ENCODE data around the gene SGSM2.

SGSM2 gene

DNA sequence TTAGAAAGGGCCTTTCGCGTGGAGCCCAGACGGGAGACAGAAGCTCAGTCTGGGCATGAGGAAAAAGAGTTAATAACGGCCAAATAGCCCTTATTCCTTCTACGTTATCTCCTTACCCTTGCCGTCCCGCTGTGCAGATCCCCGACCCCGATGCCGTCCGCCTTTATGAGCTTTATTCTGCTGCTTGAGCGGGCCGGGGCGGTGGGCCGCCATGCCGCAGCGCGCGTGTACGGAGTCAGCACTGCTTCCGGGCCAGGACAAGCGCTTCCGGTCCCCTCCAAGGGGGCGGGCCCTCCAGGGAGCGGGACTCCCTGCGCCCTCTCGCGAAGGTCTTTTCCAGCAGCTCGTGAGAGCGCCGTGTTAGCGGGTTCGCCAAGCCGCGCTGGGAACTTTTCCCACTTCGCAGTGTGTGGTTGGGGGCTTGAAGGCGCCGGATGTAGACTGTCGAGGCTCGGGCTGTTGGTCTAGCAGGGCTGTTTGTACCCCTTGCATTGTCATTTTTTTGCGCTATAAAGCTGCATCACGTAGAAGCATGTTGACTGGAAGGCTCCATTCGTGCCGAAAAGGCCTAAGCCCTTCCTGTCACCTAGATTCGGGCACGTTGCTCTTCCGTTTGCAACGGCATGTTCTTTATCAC is 968 bp upstream of the SGSM2 start, which contains the start of gene TSR1:
TSS of gene TSR1 (minus strand) at position 243 of the 637 bp plus-strand sequence. CDS start at position 213, 30 bp downstream.
- peak; percentile 96 for DNase-seq (ENCODE audit: low spot score)

DNA sequence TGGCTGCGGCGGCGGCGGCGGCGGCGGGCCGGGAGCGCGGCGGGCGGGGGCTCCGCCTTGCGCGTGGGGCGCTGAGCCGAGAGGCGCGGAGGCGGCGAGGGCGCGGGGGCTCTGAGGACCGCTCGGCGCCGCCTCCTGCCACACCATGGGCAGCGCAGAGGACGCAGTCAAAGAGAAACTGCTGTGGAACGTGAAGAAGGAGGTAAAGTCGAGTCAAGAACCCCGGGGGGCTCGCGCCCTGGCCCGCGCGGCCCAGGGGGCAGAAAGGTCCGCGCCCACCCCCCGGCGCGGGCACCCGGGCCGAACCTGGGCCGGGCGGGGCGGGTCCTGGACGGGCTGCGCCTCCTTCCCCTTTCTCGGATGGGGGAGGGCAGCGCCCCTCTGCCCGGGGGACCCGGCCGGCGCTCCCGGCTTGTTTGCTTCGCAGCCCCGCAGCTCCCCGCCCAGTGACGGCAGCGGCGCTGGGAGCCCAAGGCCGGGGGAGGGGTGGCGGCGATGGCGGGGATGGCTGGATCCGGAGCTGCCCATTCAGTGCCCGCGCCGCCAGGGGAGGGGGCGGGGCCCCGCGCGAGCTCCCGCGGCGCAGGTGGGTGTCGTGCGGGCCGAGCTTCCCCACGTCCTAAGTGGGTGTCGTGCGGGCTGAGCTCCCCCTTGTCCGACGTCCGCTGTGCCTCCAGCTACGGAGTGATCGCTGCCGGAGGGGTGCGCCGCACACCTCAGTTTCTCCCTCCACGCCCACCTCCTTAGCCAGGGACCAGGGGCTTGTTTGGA is 428 bp downstream of the SGSM2 start:
- DNase-seq (ENCODE audit: low spot score) = peak; percentile 72

DNA sequence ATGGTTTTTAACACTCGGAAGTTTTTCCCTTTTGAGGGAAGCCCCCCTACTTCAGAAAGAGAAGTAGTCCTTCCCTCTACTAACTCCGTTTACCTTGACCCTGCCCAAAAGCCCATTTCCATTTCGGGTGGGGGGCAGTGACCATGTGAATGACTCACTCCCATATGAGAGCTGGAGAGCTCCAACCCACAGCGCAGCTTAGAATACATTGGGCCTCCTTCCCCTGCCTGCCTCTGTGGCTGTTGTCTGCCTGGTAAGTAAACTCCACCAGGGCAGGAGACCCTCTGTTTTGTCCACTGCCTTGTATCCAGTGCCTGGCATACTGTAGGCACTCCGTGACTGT is 985 bp downstream of the SGSM2 start:
- DNase-seq (ENCODE audit: low spot score) = no peak

DNA sequence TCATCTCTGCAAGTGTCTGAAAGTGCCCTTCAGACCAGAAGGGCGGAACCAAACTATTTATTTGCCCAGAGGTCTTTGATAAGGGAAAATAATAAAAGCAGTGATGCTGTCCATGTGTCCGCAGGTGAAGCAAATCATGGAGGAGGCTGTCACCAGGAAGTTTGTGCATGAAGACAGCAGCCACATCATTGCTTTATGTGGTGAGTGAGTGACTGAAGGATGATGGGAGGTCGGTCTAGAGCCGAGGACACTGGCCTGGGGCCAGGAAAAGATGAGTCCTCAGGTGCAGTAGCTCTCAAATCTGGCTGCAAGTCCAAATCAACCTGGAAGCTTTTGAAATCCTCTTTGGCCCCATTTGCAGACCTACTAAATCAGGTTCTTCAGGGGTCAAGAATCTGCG is 6.1 kb downstream of the SGSM2 start:
- DNase-seq (ENCODE audit: low spot score) = no peak

DNA sequence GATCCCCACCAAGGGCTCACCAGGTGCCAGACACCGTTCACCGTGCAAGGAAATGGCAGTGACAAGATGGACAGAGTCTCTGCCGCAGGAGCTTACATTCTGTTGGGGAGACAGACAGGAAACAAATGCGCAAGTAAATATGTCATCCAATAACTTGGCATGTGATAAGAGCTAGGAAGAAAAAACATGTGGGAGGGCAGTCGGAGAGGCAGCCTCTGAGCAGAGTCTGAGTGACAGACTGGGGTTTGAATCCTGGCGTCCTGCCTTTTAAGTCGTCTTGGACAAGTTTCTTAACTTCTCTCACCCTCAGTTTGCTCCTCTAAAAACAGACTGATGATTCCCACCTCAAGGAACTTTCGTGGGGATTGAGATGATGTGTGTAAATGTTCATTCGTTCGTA is 7.2 kb downstream of the SGSM2 start:
- no peak for DNase-seq (ENCODE audit: low spot score)

DNA sequence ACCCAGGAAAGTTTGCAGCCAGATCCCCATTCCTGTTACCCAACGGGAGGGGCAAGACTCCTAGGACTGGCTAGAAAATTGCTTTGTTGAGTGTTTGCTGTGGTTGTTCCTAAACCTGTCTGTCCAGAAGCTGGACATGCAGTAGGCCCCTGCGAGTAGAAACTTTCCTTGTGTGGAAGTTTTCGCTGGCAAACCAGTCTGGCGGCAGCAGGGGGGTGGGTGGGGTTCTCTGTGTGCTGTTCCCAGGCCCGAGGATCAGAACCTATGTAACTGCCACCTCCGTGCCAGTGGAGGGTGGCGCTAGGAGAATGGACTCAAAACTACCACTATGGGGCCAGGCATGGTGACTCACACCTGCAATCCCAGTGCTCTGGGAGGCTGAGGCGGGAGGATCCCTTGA is 9.2 kb downstream of the SGSM2 start:
- no peak for DNase-seq (ENCODE audit: low spot score)

DNA sequence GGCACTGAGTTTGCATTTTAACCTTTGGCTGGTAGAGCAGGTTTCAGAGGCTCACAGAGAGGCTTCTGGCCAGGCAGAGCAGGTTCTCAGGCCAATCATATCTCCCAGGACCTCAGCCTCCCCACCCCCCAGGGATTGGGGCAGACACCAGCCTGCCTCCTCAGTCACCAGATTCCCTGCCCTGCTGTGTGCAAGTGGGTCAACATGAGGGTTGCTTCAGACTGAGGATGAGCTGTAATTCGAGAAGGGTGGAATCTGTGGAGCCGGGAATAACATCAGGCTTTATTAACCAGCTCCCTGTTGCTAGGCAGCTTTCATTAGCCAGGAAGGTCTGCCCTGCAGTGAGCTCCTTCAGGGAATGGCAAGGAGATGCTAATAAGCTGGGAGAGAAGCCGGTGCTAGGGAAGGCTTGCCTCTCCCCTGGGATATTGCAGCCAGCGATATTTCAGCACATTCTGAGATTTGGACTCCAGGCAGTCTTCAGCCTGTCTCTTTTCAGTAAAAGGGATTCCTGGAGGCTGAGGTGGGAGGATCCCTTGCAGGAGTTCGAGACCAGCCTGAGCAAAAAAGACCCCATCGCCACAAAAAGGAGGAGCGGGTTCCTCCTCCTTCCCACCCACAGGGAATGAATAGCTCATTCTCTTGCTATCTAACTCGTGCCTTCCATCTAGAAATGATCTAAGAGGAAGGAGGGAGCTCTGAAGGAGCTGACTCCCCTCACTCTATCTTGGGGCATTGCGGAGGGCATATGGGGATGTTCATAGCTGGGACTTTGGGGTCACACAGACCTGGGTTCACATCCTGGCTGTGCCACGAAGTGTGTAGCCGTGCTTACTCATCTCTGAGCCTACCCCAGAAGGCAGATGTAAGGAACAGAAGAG is 10.7 kb downstream of the SGSM2 start:
- no peak for DNase-seq (ENCODE audit: low spot score)

DNA sequence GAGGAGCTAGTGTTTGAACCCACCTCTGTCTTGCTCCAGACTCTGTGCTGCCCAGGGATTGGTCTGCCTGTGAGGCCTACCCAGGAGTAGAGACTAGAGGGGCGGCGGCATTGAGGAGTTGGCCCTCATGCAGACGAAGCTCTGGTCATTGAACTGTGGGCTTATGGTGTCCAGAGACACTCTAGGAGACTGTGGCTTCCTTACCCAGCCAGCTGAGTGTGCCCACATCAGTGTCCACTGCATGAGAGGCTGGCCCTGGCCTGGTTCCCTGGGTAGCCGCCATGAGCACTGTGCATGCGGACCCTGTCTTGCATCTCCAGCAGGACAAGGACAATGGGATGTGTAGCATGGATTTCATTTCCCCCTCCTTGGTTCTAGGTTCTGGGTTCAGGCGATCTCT is 14.0 kb downstream of the SGSM2 start:
- DNase-seq (ENCODE audit: low spot score) = no peak

DNA sequence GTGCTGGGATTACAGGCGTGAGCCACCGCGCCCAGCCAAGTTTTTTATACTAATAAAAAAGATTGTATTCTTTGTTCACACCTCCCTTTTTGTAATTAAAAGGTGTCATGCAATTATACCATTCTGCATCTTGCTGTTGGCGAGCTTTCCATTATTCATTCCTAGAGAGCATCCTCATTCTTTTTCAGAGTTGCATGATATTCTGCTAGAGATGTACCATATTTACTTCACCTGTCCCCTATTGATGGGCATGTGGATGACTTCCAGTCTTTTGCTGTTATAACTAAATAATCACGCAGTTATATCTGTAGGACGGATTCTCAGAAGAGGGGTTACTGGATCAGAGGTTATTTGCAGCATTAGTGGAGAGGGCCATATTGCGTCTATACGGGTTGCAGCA is 17.0 kb downstream of the SGSM2 start:
- DNase-seq (ENCODE audit: low spot score) = no peak

DNA sequence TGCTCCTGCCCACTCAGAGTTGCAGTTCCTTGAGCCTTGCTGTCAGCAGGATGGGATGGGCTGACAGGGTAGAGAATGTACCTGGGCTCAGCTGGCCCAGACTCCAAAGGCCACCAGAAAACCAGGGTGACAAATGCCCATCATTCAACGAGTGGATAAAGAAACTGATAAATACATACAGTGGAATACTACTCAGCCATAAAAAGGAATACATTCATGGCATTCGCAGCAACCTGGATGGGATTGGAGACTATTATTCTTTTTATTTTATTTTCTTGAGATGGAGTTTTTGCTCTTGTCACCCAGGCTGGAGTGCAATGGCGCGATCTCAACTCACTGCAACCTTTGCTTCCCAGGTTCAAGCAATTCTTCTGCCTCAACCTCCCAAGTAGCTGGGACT is 19.9 kb downstream of the SGSM2 start:
- no peak for DNase-seq (ENCODE audit: low spot score)

DNA sequence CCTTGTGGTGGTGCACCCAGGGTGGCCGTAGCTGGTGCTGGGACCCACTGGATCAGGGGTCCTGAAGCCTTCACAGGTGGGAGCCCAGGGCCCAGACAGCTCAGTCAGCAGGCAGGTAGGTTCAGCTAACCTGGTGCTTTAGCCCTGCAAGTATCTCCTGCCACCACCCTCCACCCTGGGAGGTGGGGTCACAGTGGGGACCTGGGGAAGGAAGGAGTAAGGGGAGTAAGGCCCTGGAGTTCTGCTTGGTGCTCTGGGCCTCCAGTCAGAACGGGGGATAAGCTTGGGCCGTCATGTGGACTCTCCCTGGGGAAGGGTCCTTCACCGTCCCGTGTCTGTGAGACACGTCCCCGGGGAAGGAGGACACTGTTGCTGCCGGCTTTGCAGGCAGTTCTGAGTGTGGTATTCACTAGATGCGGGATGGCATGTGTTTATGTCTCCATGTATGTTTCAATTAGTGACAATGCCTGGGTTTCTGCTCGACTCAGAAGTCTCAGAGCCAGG is 20.7 kb downstream of the SGSM2 start:
- DNase-seq (ENCODE audit: low spot score) = no peak

DNA sequence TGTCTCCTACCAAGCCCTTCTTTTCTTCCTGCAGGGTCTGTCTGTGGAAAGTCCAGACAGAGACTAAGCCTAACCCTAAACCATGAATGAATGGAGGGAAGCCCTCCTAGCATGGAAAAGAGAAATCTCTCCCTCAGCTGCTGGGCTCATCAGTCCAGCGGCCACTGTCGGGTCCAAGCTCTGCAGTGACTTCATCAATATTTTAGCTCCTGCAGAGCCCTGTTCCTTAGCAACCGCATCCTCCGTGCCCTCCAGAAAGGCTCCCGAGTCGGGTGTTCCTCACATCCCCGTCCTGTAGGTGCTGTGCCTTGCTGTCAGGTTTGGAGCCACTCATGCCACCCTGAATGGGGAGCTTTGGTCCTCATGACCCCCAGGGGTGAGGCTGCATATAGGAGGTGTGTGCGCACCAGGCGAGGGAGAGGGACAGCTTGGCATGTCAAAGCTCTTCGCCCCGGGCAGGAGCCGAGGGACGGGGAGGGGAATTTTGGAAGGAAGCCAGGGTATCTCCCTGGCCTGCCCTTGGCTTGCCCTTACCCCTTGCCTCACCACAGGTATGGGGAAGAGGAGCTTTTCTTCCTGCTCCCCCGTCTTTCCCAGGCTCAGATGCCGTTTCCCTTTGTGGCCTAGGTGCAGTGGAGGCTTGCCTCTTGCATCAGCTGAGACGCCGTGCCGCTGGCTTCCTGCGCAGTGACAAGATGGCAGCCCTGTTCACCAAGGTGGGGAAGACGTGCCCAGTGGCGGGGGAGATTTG is 23.9 kb downstream of the SGSM2 start:
- DNase-seq (ENCODE audit: low spot score) = no peak

DNA sequence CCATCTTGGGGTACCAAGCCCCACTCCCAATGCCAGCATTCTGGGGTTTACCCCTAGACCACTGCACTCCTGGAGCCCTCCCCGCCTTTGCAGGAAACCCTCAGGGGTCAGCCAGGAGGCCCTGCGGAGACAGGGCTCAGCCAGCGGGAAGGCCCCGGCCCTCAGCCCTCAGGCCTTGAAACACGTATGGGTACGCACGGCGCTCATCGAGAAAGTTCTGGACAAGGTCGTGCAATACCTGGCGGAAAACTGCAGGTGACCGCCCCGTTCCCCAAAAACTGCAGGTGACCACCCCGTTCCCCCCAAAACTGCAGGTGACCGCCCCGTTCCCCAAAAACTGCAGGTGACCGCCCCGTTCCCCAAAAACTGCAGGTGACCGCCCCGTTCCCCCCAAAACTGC is 24.7 kb downstream of the SGSM2 start:
- no peak for DNase-seq (ENCODE audit: low spot score)

DNA sequence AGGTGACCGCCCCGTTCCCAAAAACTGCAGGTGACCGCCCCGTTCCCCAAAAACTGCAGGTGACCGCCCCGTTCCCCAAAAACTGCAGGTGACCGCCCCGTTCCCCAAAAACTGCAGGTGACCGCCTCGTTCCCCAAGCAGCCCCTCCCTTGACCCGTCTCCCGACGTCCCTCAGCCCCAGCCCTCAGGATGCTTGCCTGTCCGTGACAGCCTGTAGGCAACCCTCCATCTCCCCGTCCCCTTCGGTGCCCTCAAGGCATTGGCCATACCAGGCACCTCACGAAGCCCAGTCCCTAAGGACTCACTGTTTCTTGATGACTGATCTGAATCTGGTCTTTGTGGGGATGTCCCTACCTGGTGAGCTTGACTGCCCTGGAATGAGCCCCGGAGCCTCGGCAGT is 25.1 kb downstream of the SGSM2 start:
- DNase-seq (ENCODE audit: low spot score) = no peak

DNA sequence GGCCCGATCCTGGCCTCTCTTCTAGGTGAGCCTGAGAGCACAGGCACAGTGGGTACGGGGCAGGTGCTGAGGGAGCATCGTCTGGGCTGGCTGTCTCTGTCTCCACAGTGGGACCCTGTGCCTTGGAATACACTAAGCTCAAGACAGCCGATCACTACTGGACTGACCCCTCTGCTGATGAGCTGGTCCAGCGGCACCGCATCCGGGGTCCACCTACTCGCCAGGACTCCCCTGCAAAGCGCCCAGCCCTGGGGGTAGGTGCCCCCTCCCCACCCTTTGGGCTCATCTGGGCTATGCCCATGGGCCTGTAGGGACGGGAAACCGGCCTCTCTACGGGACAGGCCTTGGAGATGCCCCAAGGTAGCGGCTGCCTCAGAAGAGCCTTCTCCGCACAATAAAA is 25.6 kb downstream of the SGSM2 start:
- DNase-seq (ENCODE audit: low spot score) = no peak

DNA sequence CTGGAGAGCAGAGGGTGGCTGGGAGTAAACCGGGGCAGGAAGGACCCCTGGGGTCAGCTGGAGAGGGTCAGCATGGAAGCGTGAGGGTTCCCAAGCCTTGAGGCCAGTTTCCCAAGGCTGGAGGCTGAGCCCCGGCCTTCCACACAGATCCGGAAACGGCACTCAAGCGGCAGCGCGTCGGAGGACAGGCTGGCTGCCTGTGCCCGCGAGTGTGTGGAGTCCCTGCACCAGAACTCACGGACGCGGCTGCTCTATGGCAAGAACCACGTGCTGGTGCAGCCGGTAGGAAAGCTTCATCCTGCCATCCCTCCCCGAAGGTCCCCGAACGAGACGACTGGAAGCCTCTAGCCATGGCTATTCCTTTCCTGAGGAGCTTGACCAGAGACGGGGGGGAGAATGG is 26.0 kb downstream of the SGSM2 start:
- DNase-seq (ENCODE audit: low spot score) = no peak

DNA sequence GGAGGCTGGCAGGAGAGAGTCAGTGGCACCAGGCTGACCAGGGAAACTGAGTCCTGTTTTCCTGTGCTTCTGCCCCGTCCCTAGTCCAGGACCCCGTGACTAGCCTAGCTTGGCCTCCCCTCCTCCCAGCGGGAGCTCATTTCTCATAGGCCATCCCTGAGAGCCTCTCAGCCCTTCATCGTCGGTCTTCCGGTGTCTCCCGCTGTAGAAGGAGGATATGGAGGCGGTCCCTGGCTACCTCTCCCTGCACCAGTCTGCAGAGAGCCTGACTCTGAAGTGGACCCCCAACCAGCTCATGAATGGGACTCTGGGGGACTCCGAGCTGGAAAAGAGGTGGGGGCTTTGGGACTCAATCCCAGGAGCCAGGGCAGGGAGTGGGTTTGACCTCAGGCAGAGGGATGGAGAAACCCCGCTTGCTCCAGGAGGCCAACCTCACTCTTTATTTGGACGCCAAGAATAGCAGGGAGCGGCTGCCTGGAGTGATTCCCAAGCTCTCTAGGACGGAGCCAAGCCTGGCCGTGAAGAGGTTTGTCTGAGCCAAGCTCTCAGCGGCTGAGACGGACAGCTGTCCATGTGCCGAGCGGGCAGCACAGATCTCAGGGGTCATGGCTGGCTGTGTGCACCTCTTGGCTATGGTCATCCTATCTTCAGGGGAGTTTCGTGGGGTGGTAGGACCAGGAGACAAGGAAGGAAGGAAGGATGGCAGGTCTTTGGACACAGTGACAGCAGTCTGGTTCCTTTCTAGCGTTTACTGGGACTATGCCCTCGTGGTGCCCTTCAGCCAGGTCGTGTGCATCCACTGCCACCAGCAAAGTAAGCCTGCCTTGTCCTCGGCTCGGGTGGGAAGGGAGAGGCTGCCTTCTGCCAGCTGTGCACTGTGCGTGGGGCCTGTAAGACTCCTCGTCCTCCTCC is 26.8 kb downstream of the SGSM2 start:
- DNase-seq (ENCODE audit: low spot score) = no peak

DNA sequence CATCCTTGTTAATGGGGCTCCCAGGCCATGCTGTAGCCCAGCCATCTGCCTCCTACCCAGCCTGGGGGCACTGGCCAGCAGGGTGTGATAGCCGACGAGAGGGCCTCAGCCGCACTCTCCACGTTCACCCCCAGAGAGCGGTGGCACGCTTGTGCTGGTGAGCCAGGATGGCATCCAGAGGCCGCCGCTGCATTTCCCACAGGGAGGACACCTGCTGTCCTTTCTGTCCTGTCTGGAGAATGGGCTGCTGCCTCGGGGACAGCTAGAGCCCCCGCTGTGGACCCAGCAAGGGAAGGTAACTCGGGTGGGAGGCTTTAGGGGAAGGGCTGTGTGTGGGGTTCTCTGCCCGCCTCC is 27.4 kb downstream of the SGSM2 start:
- no peak for DNase-seq (ENCODE audit: low spot score)

DNA sequence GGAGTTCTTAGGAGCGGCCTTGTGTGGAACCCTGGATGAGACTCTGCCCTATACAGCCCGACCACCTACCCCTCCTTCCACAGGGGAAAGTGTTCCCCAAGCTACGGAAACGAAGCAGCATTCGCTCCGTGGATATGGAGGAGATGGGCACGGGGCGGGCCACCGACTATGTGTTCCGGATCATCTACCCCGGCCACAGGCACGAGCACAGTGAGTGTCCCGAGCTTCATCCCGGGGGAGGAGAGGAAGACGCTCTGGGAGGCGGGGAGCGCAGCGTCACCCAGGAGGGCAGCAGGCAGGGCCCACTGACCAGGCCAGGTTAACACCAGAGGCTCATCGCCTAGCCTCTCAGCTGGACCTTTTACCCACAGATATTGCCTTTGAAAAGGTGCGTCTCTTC is 27.8 kb downstream of the SGSM2 start:
- no peak for DNase-seq (ENCODE audit: low spot score)

DNA sequence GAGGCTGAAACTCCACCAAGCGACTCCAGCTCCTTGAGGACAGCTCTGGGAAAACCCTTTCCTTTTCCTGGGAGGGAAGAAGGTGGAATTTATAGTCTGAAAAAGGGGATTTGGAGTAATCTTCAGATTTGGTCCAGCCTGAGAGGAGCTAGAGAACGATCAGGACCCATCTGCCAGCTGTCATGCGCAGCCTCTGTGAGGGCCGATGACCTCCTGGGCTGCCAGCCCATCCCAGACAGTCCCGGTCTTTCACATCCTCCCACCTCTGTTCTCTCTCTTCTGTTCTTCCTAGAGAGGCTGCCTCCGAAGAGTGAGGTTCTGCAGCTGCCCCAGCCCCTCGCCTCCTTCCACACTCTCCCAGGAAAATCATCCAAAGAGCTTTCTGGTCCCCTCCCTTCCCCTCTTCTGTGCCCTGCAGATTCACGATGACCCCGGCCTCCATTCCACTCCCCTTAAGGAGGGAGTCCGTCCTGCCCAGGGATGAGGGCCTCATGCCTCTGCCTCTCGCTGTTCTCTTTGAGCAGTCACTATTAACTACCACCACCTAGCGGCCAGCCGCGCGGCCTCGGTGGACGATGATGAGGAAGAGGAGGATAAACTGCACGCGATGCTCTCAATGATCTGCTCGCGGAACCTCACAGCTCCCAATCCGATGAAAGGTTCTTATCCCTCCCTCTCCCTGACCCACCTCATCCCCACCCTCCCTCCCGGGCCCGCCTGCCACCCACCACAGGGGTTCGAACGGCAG is 29.6 kb downstream of the SGSM2 start:
- DNase-seq (ENCODE audit: low spot score) = no peak

Data from germinal center (tissue), 1 donor.